MCF 10A (cell line): ENCODE data around the gene USF3. TPM values are rescaled to one million over a fixed set of nuclear protein-coding genes. Genes with fewer than 3 reads are reported as not detected.
"Not testable (repeated sequence)": the region's sequence is repeated elsewhere in the genome, so short reads cannot be mapped to it uniquely, and the experiment has no call there.

ENCODE experiments used
- BruUV-seq: library from RNA; stranded (reverse); fragments of 400-500 nt; replicated peaks from 2 replicates; lab custom pipeline; 2021; lab: Mats Ljungman, UMichigan
- CTCF ChIA-PET: fragments of 300-600 bp; sonication (Branson Sonifier 250); formaldehyde crosslinking; extraction: SDS; loops from one replicate; lab custom pipeline; 2021; ENCODE audit warnings: antibody characterized with exemption, inconsistent platforms; lab: Yijun Ruan, JAX
- POLR2A ChIA-PET: fragments of 300-600, 350-650 bp; sonication (Branson Sonifier 250); formaldehyde crosslinking; extraction: SDS; loops from one replicate; lab custom pipeline; 2020; ENCODE audit warnings: antibody characterized with exemption, inconsistent platforms; lab: Yijun Ruan, JAX
- DNase-seq: peaks from one replicate; pipeline ENCODE4 v3.0.0-alpha.2; 2018; ENCODE audit not compliant: unreplicated experiment
- H3K27ac Mint-ChIP-seq: one replicate; pipeline ENCODE4 v1.8.0; 2022; ENCODE audit warnings: mild to moderate bottlenecking, low read depth, mixed read lengths; ENCODE audit not compliant: unreplicated experiment
- H3K27me3 Mint-ChIP-seq: one replicate; pipeline ENCODE4 v1.8.0; 2022; ENCODE audit warnings: mixed read lengths; ENCODE audit not compliant: insufficient read depth, unreplicated experiment
- H3K36me3 Mint-ChIP-seq: one replicate; pipeline ENCODE4 v1.8.0; 2022; ENCODE audit warnings: mild to moderate bottlenecking, moderate library complexity, mixed read lengths; ENCODE audit not compliant: insufficient read depth, unreplicated experiment
- H3K4me1 Mint-ChIP-seq: one replicate; pipeline ENCODE4 v1.8.0; 2022; ENCODE audit warnings: mixed read lengths; ENCODE audit not compliant: insufficient read depth, unreplicated experiment
- H3K4me3 Mint-ChIP-seq: one replicate; pipeline ENCODE4 v1.8.0; 2022; ENCODE audit warnings: mild to moderate bottlenecking, moderate library complexity, mixed read lengths; ENCODE audit not compliant: unreplicated experiment
- H3K9me3 Mint-ChIP-seq: one replicate; pipeline ENCODE4 v1.8.0; 2022; ENCODE audit warnings: mixed read lengths; ENCODE audit not compliant: unreplicated experiment
- intact Hi-C: fragments of 100-400 bp; cut with micrococcal nuclease; formaldehyde crosslinking; loops from 2 replicates; pipeline ENCODE4 v1.14.1; 2022
- total RNA-seq: library from RNA; stranded (reverse); gene quantifications from 2 replicates; pipeline ENCODE4 v1.2.3, GENCODE V29; 2022
- TF ChIP-seq, protein P1 (sequence below): fragments of 200-600 bp; IDR thresholded peaks from one replicate; pipeline ENCODE4 v1.8.0; 2022; ENCODE audit warnings: antibody characterized with exemption, mild to moderate bottlenecking; ENCODE audit not compliant: unreplicated experiment

USF3 gene
- total RNA-seq, 1 experiment from 2014 or later = 11.9 TPM

DNA sequence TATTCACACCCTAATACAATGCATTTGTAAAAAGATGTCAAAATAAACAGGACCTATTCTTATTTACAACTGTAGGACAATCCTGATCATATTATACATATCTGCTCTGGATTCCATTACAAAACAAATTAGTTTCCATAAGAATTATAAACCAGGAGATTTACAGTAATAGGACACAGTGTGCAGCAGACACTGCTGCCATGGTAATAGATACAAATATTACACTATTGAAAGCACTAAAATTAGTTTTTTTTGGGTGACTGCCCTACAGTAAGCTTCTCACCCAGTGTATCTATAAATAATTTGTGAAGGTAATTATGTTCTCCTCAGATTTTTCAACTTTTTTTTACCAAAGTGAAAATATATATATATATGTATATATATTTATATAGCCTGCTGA, 47.9 kb downstream of the USF3 start:
- DNase-seq = no peak
- no peak overlapping the region for H3K27ac Mint-ChIP-seq
- H3K9me3 Mint-ChIP-seq = peaks cover 20% of the 10 kb centered on the region
- no peaks in the 10 kb centered on the region for H3K4me1 Mint-ChIP-seq
- POLR2A ChIA-PET = interaction anchor here (0.6 kb wide), 1 partner anchor 19 kb away, joined by 3 read pairs; no protein-coding TSS in a partner anchor
- H3K27me3 Mint-ChIP-seq = no peaks in the 10 kb centered on the region
- no TSS peak for BruUV-seq
- CTCF ChIA-PET = no interaction called here
- no peak overlapping the region for H3K4me3 Mint-ChIP-seq
- H3K36me3 Mint-ChIP-seq = no peaks in the 10 kb centered on the region
- TF ChIP-seq, protein P1, sequence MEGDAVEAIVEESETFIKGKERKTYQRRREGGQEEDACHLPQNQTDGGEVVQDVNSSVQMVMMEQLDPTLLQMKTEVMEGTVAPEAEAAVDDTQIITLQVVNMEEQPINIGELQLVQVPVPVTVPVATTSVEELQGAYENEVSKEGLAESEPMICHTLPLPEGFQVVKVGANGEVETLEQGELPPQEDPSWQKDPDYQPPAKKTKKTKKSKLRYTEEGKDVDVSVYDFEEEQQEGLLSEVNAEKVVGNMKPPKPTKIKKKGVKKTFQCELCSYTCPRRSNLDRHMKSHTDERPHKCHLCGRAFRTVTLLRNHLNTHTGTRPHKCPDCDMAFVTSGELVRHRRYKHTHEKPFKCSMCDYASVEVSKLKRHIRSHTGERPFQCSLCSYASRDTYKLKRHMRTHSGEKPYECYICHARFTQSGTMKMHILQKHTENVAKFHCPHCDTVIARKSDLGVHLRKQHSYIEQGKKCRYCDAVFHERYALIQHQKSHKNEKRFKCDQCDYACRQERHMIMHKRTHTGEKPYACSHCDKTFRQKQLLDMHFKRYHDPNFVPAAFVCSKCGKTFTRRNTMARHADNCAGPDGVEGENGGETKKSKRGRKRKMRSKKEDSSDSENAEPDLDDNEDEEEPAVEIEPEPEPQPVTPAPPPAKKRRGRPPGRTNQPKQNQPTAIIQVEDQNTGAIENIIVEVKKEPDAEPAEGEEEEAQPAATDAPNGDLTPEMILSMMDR = no peak
- intact Hi-C loops = no loop called here

DNA sequence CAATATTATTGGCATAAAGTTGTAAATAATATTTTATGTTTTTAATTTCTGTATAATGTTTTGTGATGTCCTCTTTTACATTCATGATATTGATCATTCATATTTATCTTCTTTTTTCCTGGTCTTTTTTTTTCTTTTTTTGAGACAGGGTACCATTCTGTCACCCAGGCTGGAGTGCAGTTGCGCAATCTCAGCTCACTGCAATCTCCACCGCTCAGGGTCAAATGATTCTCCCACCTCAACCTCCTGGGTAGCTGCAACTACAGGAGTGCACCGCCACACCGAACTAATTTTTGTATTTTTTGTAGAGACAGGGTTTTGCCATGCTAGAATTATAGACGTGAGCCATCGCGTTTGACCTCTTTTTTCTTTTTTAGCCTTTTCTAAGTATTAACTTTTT, 52.9 kb downstream of the USF3 start:
- H3K9me3 Mint-ChIP-seq = peaks cover 20% of the 10 kb centered on the region
- POLR2A ChIA-PET = no interaction called here
- CTCF ChIA-PET = interaction anchor here (0.6 to 0.9 kb wide), 3 partner anchors 16 to 148 kb away, joined by 3 read pairs; no protein-coding TSS in a partner anchor
- H3K4me1 Mint-ChIP-seq = no peaks in the 10 kb centered on the region
- H3K27ac Mint-ChIP-seq = no peak overlapping the region
- no TSS peak for BruUV-seq
- no peak for DNase-seq
- H3K27me3 Mint-ChIP-seq = no peaks in the 10 kb centered on the region
- TF ChIP-seq, protein P1 = no peak
- intact Hi-C loops = no loop called here
- H3K4me3 Mint-ChIP-seq = no peak overlapping the region
- H3K36me3 Mint-ChIP-seq = peaks cover 7% of the 10 kb centered on the region

DNA sequence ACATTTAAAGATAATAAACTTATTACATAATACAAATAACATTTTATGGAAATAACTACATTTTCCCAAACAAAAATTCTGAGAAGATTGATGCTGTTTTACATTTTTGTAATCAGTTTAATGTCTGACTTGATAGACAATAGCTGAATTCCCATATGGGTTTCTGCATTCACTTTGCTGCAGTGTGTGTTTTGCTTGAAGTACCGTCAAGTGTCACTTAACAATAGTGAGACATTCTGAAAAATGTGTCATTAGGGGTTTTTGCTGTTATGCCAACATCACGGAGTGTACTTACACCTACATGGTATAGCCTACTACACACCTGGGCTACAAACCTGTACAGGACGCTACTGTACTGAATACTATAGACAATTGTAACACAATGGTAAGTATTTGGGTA, 57.5 kb downstream of the USF3 start:
- Mint-ChIP-seq H3K27ac (no peak overlapping the region), H3K36me3 (peaks cover 7% of the 10 kb centered on the region), H3K4me1 (no peaks in the 10 kb centered on the region), H3K27me3 (no peaks in the 10 kb centered on the region), H3K4me3 (no peak overlapping the region), H3K9me3 (peaks cover 2% of the 10 kb centered on the region)
- DNase-seq = no peak
- CTCF ChIA-PET = no interaction called here
- TF ChIP-seq, protein P1 = no peak
- POLR2A ChIA-PET = interaction anchor here (0.7 to 0.8 kb wide), 2 partner anchors 10 to 34 kb away, joined by 3 read pairs; no protein-coding TSS in a partner anchor
- intact Hi-C loops = no loop called here
- BruUV-seq = no TSS peak

DNA sequence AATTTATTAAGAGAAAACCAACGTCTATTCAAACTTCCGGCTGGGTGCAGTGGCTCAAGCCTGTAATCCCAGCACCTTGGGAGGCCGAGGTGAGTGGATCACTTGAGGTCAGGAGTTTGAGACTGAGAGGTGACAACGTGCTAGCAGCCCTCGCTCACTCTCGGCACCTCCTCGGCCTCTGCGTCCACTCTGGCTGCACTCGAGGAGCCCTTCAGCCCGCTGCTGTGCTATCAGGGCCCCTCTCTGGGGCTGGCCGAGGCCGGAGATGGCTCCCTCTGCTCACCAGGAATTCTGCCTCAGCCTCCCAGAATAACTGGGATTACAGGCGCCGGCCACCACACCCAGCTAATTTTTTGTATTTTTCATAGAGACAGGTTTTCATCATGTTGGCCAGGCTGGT, 58.7 kb downstream of the USF3 start:
- no TSS peak for BruUV-seq
- POLR2A ChIA-PET = no interaction called here
- CTCF ChIA-PET = interaction anchor here (0.9 kb wide), 1 partner anchor 9 kb away, joined by 3 read pairs; no protein-coding TSS in a partner anchor
- peaks cover under 1% of the 10 kb centered on the region for H3K36me3 Mint-ChIP-seq
- no peak for DNase-seq
- H3K27me3 Mint-ChIP-seq = no peaks in the 10 kb centered on the region
- H3K9me3 Mint-ChIP-seq = no peaks in the 10 kb centered on the region
- no peak overlapping the region for H3K4me3 Mint-ChIP-seq
- no peak overlapping the region for H3K27ac Mint-ChIP-seq
- TF ChIP-seq, protein P1 = no peak
- no peaks in the 10 kb centered on the region for H3K4me1 Mint-ChIP-seq
- intact Hi-C loops = no loop called here

DNA sequence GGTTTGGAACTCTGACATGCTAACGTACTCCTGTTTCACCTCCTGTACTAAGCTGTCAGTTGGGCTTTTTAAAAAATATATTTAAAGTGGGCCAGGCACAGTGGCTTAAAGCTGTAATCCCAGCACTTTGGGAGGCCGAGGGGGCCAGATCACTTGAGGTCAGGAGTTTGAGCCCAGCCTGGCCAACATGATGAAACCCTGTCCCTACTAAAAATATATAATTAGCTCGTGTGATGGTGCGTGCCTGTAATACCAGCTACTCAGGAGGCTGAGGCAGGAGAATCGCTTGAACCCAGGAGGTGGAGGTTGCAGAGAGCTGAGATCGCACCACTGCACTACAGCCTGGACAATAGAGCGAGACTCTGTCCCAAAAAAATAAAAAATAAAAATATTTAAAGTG, 60.4 kb downstream of the USF3 start:
- BruUV-seq, DNase-seq, intact Hi-C loops, H3K27ac Mint-ChIP-seq, H3K27me3 Mint-ChIP-seq, H3K9me3 Mint-ChIP-seq, H3K36me3 Mint-ChIP-seq, H3K4me3 Mint-ChIP-seq, H3K4me1 Mint-ChIP-seq: not testable (repeated sequence)
- ChIA-PET CTCF (interaction anchor here (1.1 to 1.7 kb wide), 2 partner anchors 9 to 10 kb away, joined by 8 to 9 read pairs; no protein-coding TSS in a partner anchor), POLR2A (interaction anchor here (0.7 kb wide), 2 partner anchors 57 to 122 kb away, joined by 3 read pairs; no protein-coding TSS in a partner anchor)
